Measurements from ENCODE around the gene PIK3CB. TPM values are rescaled to one million over a fixed set of nuclear protein-coding genes. Genes with fewer than 3 reads are reported as not detected.
"Not testable (repeated sequence)": the region's sequence is repeated elsewhere in the genome, so short reads cannot be mapped to it uniquely, and the experiment has no call there.

PIK3CB gene
- polyA plus RNA-seq, 4 donors = 10.9 to 34.1 (median 32.7) TPM

GRCh38 chr3:138688871-138689299 is 145.8 kb downstream of the PIK3CB start:
- no peak for DNase-seq (ENCODE audit: low read depth in 4 of 4, low spot score in 3 of 4)

- DNase-seq (ENCODE audit: low read depth in 4 of 4, low spot score in 3 of 4) = no peak
These were observed 147.5 kb downstream of the PIK3CB start for GRCh38 chr3:138687236-138687635.

- no peak for DNase-seq (ENCODE audit: low read depth in 4 of 4, low spot score in 3 of 4)
These were observed 147.9 kb downstream of the PIK3CB start for GRCh38 chr3:138686771-138687221.

GRCh38 chr3:138684396-138684795 is 150.3 kb downstream of the PIK3CB start:
- DNase-seq (ENCODE audit: low read depth in 4 of 4, low spot score in 3 of 4) = no peak

- DNase-seq (ENCODE audit: low read depth in 4 of 4, low spot score in 3 of 4) = no peak
These were observed 152.1 kb downstream of the PIK3CB start for GRCh38 chr3:138682648-138683047.

GRCh38 chr3:138681463-138682220 is 153.1 kb downstream of the PIK3CB start:
- DNase-seq (ENCODE audit: low read depth in 4 of 4, low spot score in 3 of 4) = peak in 1 of 4 donors; percentile 39

GRCh38 chr3:138680974-138681373 is 153.8 kb downstream of the PIK3CB start:
- DNase-seq (ENCODE audit: low read depth in 4 of 4, low spot score in 3 of 4) = not testable (repeated sequence)

- no peak for DNase-seq (ENCODE audit: low read depth in 4 of 4, low spot score in 3 of 4)
These were observed 155.8 kb downstream of the PIK3CB start for GRCh38 chr3:138678874-138679392.

- no peak for DNase-seq (ENCODE audit: low read depth in 4 of 4, low spot score in 3 of 4)
These were observed 156.6 kb downstream of the PIK3CB start for GRCh38 chr3:138678086-138678485.

- no peak for DNase-seq (ENCODE audit: low read depth in 4 of 4, low spot score in 3 of 4)
These were observed 159.3 kb downstream of the PIK3CB start for GRCh38 chr3:138675393-138675792.

GRCh38 chr3:138673641-138674530 is 160.8 kb downstream of the PIK3CB start:
- DNase-seq (ENCODE audit: low read depth in 4 of 4, low spot score in 3 of 4) = no peak

GRCh38 chr3:138670407-138670806 is 164.3 kb downstream of the PIK3CB start:
- DNase-seq (ENCODE audit: low read depth in 4 of 4, low spot score in 3 of 4) = no peak

GRCh38 chr3:138668107-138668506 is 166.6 kb downstream of the PIK3CB start:
- DNase-seq (ENCODE audit: low read depth in 4 of 4, low spot score in 3 of 4) = no peak

GRCh38 chr3:138657508-138657907 is 177.2 kb downstream of the PIK3CB start:
- DNase-seq (ENCODE audit: low read depth in 4 of 4, low spot score in 3 of 4) = no peak

- DNase-seq (ENCODE audit: low read depth in 4 of 4, low spot score in 3 of 4) = no peak
These were observed 181.2 kb downstream of the PIK3CB start for GRCh38 chr3:138653567-138653966.

- no peak for DNase-seq (ENCODE audit: low read depth in 4 of 4, low spot score in 3 of 4)
These were observed 185.6 kb downstream of the PIK3CB start for GRCh38 chr3:138649134-138649533.

GRCh38 chr3:138646513-138646912 is 188.2 kb downstream of the PIK3CB start:
- no peak for DNase-seq (ENCODE audit: low read depth in 4 of 4, low spot score in 3 of 4)

- DNase-seq (ENCODE audit: low read depth in 4 of 4, low spot score in 3 of 4) = no peak
These were observed 188.7 kb downstream of the PIK3CB start for GRCh38 chr3:138646008-138646407.

- DNase-seq (ENCODE audit: low read depth in 4 of 4, low spot score in 3 of 4) = no peak
These were observed 191.8 kb downstream of the PIK3CB start for GRCh38 chr3:138642927-138643253.

- no peak for DNase-seq (ENCODE audit: low read depth in 4 of 4, low spot score in 3 of 4)
These were observed 192.4 kb downstream of the PIK3CB start for GRCh38 chr3:138642226-138642926.

GRCh38 chr3:138640537-138640936 is 194.2 kb downstream of the PIK3CB start:
- DNase-seq (ENCODE audit: low read depth in 4 of 4, low spot score in 3 of 4) = no peak

Data from left renal pelvis (tissue), 4 donors.